Fibroblast of lung (primary cell): ENCODE results near the gene TOP1. TPM values are rescaled to one million over a fixed set of nuclear protein-coding genes. Genes with fewer than 3 reads are reported as not detected.

Experiments
- DNase-seq, 2 donors: peaks; one replicate each; pipeline versions ENCODE4 v3.0.0 to v3.0.0-alpha.2; 2010; ENCODE audit warnings: low read depth in 2 of 2
- H2AFZ ChIP-seq: 2 replicates; pipeline ENCODE4 v1.5.1; 2012; ENCODE audit warnings: low read length, control low read depth, inconsistent platforms
- H3K27ac ChIP-seq: 2 replicates; pipeline ENCODE4 v1.5.1; 2011; ENCODE audit warnings: low read length, control low read depth; ENCODE audit not compliant: insufficient read depth
- H3K27me3 ChIP-seq: 2 replicates; pipeline ENCODE4 v1.5.1; 2011; ENCODE audit warnings: mild to moderate bottlenecking, low read length; ENCODE audit not compliant: control insufficient read depth, insufficient read depth
- H3K36me3 ChIP-seq: 2 replicates; pipeline ENCODE4 v1.5.1; 2011; ENCODE audit warnings: low read length; ENCODE audit not compliant: control insufficient read depth, insufficient read depth
- H3K4me1 ChIP-seq: 2 replicates; pipeline ENCODE4 v1.5.1; 2011; ENCODE audit warnings: low read length; ENCODE audit not compliant: control insufficient read depth, insufficient read depth; ENCODE audit errors: extremely low read depth
- H3K4me2 ChIP-seq: 2 replicates; pipeline ENCODE4 v1.5.1; 2011; ENCODE audit warnings: low read length, control low read depth; ENCODE audit not compliant: insufficient read depth; ENCODE audit errors: extremely low read depth
- H3K4me3 ChIP-seq, 4 experiments: fragments of 200-600 bp in 1 of 4; sonication (generic) in 1 of 4; replicated peaks in 1 of 4; 2 replicates each; pipeline ENCODE4 v1.5.1; 2011 to 2016; ENCODE audit warnings: low read length in 4 of 4, low read depth in 3 of 4, mild to moderate bottlenecking in 3 of 4, control low read depth in 2 of 4, inconsistent platforms in 1 of 4, mixed read lengths in 1 of 4; ENCODE audit not compliant: insufficient read depth in 1 of 4; ENCODE audit errors: control extremely low read depth in 1 of 4
- H3K79me2 ChIP-seq: 2 replicates; pipeline ENCODE4 v1.5.1; 2012; ENCODE audit warnings: mild to moderate bottlenecking, low read length, inconsistent platforms; ENCODE audit not compliant: control insufficient read depth, insufficient read depth
- H3K9ac ChIP-seq: 2 replicates; pipeline ENCODE4 v1.5.1; 2011; ENCODE audit warnings: mild to moderate bottlenecking, low read length, control low read depth; ENCODE audit not compliant: insufficient read depth
- H3K9me3 ChIP-seq: 2 replicates; pipeline ENCODE4 v1.5.1; 2012; ENCODE audit warnings: low read depth, low read length; ENCODE audit not compliant: control insufficient read depth, insufficient read depth
- H4K20me1 ChIP-seq: 2 replicates; pipeline ENCODE4 v1.5.1; 2011; ENCODE audit warnings: low read length; ENCODE audit not compliant: control insufficient read depth, insufficient read depth; ENCODE audit errors: extremely low read depth
- EZH2 ChIP-seq: IDR thresholded peaks from 2 replicates; pipeline ENCODE4 v1.5.1; 2012; ENCODE audit warnings: low read length, control low read depth, mild to moderate bottlenecking; ENCODE audit errors: missing control alignments
- polyA minus RNA-seq: library from RNA; depleted of rRNA, polyadenylated mRNA; stranded (reverse); fragments of >200 nt; gene quantifications from 2 replicates; pipeline ENCODE4 v1.2.3, GENCODE V29; 2011; ENCODE audit warnings: low replicate concordance
- polyA plus RNA-seq, 2 donors: library from polyadenylated mRNA; depleted of rRNA in 1 of 2; stranded (reverse) in 1 of 2; unstranded in 1 of 2; fragments of >200 nt; gene quantifications; 2 replicates each; pipeline ENCODE4 v1.2.1, GENCODE V29; 2011 to 2012; ENCODE audit warnings: missing spikeins in 1 of 2
- total RNA-seq: library from RNA; depleted of rRNA; stranded (reverse); fragments of >200 nt; gene quantifications from 2 replicates; pipeline ENCODE4 v1.2.1, GENCODE V29; 2014
- TF ChIP-seq, protein P1 (sequence below), 2 donors: IDR thresholded peaks in 1 of 2; conservative IDR thresholded peaks in 1 of 2; 1 replicate in 1 of 2; 2 replicates in 1 of 2; pipeline ENCODE4 v1.5.1; 2011 to 2012; ENCODE audit warnings: low read length in 2 of 2, control low read depth in 1 of 2, inconsistent platforms in 1 of 2, low read depth in 1 of 2, mild to moderate bottlenecking in 1 of 2

Gene TOP1
- total RNA-seq: 27.0 and 35.3 TPM in 2 replicates
- polyA plus RNA-seq: 18.4 and 36.0 TPM in 2 replicates
- polyA plus RNA-seq (2012): 59.0 and 106 TPM in 2 replicates
- 7.2 and 9.9 TPM in 2 replicates for polyA minus RNA-seq

DNA sequence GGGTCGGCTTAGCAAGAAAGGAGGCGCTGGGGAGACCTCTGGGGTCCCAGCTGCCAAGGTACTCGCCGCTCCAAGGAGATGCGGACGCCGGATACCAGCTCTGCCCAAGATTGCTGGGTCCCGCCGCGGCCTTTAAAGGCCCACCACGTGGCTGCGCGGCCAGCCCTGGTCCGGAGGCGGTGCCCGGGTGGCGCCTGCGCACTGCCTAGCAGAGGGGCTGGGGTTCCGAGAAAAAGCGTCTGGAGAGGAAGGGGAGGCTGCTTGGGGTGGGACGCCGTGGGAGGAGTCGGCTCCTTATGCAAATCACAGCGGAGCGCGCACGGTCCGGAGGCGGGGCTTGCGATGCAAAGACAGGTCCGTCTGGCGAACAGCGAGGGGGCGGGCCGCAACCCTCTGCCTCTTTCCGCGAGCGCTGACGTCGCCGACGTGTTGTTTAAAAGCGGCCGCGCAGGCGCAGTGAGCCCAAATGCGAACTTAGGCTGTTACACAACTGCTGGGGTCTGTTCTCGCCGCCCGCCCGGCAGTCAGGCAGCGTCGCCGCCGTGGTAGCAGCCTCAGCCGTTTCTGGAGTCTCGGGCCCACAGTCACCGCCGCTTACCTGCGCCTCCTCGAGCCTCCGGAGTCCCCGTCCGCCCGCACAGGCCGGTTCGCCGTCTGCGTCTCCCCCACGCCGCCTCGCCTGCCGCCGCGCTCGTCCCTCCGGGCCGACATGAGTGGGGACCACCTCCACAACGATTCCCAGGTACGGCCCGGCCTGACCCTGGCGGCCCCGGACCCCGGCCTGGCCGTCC lies at the start of gene TOP1:
Gene TOP1, plus strand, starts transcription at position 464 of the 791 bp plus-strand sequence. Its CDS starts 246 bp downstream, at position 710.
- Histone ChIP-seq H3K9ac (peak within 1 kb of the TSS; percentile 97), H3K79me2 (peaks cover 48% of the 10 kb centered on the region), H3K9me3 (no peaks in the 10 kb centered on the region), H3K4me1 (peaks cover 9% of the 10 kb centered on the region), H3K36me3 (no peaks in the 10 kb centered on the region), H3K4me2 (peak within 1 kb of the TSS; percentile 97), H3K27me3 (no peaks in the 10 kb centered on the region), H3K4me3 (peak within 1 kb of the TSS; percentile 47 to 100 (median 82)), H2AFZ (no peak within 1 kb of the TSS), H4K20me1 (no peaks in the 10 kb centered on the region), H3K27ac (peak within 1 kb of the TSS; percentile 96)
- DNase-seq: peak; percentile 100
- TF ChIP-seq, protein P1, sequence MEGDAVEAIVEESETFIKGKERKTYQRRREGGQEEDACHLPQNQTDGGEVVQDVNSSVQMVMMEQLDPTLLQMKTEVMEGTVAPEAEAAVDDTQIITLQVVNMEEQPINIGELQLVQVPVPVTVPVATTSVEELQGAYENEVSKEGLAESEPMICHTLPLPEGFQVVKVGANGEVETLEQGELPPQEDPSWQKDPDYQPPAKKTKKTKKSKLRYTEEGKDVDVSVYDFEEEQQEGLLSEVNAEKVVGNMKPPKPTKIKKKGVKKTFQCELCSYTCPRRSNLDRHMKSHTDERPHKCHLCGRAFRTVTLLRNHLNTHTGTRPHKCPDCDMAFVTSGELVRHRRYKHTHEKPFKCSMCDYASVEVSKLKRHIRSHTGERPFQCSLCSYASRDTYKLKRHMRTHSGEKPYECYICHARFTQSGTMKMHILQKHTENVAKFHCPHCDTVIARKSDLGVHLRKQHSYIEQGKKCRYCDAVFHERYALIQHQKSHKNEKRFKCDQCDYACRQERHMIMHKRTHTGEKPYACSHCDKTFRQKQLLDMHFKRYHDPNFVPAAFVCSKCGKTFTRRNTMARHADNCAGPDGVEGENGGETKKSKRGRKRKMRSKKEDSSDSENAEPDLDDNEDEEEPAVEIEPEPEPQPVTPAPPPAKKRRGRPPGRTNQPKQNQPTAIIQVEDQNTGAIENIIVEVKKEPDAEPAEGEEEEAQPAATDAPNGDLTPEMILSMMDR (conservative IDR thresholded peaks at IDR 0.05 in 1 of 2, IDR thresholded peaks at IDR 0.05 in 1 of 2; ENCODE audit: low read depth in 1 of 2, low read length in 2 of 2): no peak

DNA sequence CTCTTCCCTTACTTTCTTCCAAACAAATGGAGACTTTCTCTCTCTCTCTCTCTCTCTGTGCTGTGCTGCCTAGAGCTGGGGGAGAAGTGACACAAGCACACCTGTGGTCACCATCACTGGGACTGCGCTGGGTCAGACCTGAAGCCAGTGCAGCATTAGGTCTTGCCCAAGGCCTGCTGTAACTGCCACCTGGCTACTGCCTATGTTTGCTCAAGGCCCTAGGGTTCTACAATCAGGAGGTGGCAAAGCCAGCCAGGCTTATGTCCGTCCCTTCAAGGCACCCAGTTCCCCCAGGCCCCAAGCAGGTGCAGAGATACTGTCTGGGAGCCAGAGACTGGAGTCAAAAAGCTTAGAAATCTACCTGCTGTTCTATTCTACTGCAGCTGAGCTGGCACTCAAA lies 49.4 kb upstream of the TOP1 start:
- TF ChIP-seq, protein P1 (conservative IDR thresholded peaks at IDR 0.05 in 1 of 2, IDR thresholded peaks at IDR 0.05 in 1 of 2; ENCODE audit: low read depth in 1 of 2, low read length in 2 of 2): no peak
- TF ChIP-seq EZH2: no peak
- no peak for DNase-seq
- H4K20me1 ChIP-seq: no peaks in the 10 kb centered on the region
- no peak overlapping the region for H3K9ac ChIP-seq
- H3K4me3 ChIP-seq: no peak overlapping the region
- H3K9me3 ChIP-seq: no peaks in the 10 kb centered on the region
- H3K36me3 ChIP-seq: no peaks in the 10 kb centered on the region
- peaks cover 2% of the 10 kb centered on the region for H3K4me1 ChIP-seq
- no peaks in the 10 kb centered on the region for H3K27me3 ChIP-seq
- no peak overlapping the region for H3K4me2 ChIP-seq
- no peaks in the 10 kb centered on the region for H3K79me2 ChIP-seq
- H3K27ac ChIP-seq: no peak overlapping the region
- H2AFZ ChIP-seq: no peak overlapping the region

- Histone ChIP-seq H3K27ac (no peak overlapping the region), H4K20me1 (no peaks in the 10 kb centered on the region)
- DNase-seq: peak in 1 of 2 donors; percentile 53
These were observed 48.4 kb upstream of the TOP1 start for GRCh38 chr20:40980106-40980827.

More at GRCh38 chr20:40980106-40980827, 48.4 kb upstream of the TOP1 start:
- Histone ChIP-seq H3K36me3 (no peaks in the 10 kb centered on the region), H3K4me1 (peaks cover 2% of the 10 kb centered on the region), H3K4me2 (no peak overlapping the region), H3K9me3 (no peaks in the 10 kb centered on the region), H3K79me2 (no peaks in the 10 kb centered on the region), H2AFZ (no peak overlapping the region), H3K9ac (no peak overlapping the region), H3K27me3 (no peaks in the 10 kb centered on the region), H3K4me3 (no peak overlapping the region)
- TF ChIP-seq EZH2: no peak
